ENCODE data around the gene TBC1D32. TPM values are rescaled to one million over a fixed set of nuclear protein-coding genes. Genes with fewer than 3 reads are reported as not detected.
"Not testable (repeated sequence)": the region's sequence is repeated elsewhere in the genome, so short reads cannot be mapped to it uniquely, and the experiment has no call there.

Gene TBC1D32
- polyA plus RNA-seq, 1 of the 3 experiments (the other 2 are of a cell fraction) = 2.3 TPM

DNA sequence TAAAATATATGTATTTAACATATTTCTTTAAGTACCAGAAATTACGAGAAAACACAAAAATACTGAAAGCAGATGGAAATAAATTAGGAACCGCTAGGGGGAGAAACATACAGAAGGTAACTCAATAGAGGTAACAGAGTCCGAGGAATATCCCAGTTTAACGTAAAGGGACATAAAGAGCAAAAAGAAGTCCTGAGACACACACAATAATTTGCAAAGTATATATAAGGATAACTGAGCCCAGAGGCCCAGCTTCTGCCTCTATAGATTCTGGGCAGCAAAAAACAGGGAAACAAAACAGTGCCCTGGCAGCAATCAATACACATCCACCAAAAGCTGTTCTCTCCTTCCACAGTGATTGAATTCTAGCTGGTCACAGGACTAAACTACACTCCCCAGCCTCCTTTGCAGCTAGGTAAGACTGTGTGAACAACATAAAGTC is 15.1 kb downstream of the TBC1D32 start (continued):
- TF ChIP-seq, protein P1, sequence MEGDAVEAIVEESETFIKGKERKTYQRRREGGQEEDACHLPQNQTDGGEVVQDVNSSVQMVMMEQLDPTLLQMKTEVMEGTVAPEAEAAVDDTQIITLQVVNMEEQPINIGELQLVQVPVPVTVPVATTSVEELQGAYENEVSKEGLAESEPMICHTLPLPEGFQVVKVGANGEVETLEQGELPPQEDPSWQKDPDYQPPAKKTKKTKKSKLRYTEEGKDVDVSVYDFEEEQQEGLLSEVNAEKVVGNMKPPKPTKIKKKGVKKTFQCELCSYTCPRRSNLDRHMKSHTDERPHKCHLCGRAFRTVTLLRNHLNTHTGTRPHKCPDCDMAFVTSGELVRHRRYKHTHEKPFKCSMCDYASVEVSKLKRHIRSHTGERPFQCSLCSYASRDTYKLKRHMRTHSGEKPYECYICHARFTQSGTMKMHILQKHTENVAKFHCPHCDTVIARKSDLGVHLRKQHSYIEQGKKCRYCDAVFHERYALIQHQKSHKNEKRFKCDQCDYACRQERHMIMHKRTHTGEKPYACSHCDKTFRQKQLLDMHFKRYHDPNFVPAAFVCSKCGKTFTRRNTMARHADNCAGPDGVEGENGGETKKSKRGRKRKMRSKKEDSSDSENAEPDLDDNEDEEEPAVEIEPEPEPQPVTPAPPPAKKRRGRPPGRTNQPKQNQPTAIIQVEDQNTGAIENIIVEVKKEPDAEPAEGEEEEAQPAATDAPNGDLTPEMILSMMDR (IDR thresholded peaks at IDR 0.05) = no peak

DNA sequence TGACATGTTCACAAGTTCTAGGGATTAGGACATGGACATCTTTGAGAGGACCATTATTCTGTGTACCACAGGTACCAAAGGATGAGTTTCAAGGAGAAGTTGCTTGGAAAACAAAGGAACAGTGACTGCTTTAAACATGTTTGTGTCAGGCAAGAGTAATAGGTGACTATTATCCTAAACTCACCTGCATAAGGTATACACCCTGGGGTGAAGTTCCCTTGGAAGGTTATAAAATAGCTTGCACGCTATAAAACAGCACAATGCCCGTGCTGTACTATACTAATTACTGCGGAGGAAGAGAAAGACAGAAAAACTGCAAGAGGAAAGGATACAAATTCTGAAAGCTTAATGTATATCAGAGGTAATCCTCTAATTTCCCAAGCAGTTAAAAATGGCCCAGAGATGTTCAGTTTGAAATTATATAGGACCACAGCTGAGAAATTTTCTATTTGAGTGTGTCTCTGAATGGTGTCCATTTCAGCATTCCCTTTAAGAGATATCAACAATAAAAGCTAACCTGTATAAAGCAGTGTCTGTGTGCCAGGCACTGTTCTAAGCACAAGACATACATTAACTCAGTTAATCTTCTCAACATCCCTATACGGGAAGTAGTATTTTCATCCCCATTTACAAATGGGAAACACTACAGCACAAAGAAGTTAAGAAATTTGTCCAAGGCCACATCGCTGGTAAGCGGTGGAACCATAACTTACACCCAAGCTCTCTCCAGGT is 19.7 kb downstream of the TBC1D32 start:
- Histone ChIP-seq H3F3A (replicated peaks; ENCODE audit: insufficient read depth) (no peaks in the 10 kb centered on the region), H3K9ac (no peak overlapping the region), H3K27me3 (ENCODE audit: insufficient read depth) (no peaks in the 10 kb centered on the region), H3K9me2 (no peaks in the 10 kb centered on the region), H3K79me2 (ENCODE audit: insufficient read depth) (no peaks in the 10 kb centered on the region), H3K4me3 (ENCODE audit: low read depth in 2 of 2, low read length in 1 of 2) (no peak overlapping the region), H3K4me2 (no peak overlapping the region), H4K20me1 (ENCODE audit: insufficient read depth) (no peaks in the 10 kb centered on the region), H3K27ac (ENCODE audit: low read depth in 2 of 2, low read length in 1 of 2) (no peak overlapping the region), H3K4me1 (ENCODE audit: control insufficient read depth in 1 of 2, insufficient read depth in 2 of 2, low read depth in 1 of 2, low read length in 1 of 2) (no peaks in the 10 kb centered on the region; a peak in 1 of 4 replicates), H3K9me3 (no peaks in the 10 kb centered on the region), H3K36me3 (replicated peaks in 1 of 2; ENCODE audit: control insufficient read depth in 1 of 2, insufficient read depth in 2 of 2, low read length in 1 of 2) (peaks cover 3 to 22% of the 10 kb centered on the region in 2 experiments), H2AFZ (ENCODE audit: low read depth) (no peak overlapping the region)
- 93% methylated on average over 6 of the region's 6 CpGs for WGBS (ENCODE audit: low lambda C conversion rate)
- ChIA-PET CTCF (interaction anchor here (0.8 to 2.0 kb wide), 2 partner anchors 9 to 259 kb away, joined by 6 to 7 read pairs; no protein-coding TSS in a partner anchor), POLR2A (no interaction called here)
- TF ChIP-seq, protein P2, sequence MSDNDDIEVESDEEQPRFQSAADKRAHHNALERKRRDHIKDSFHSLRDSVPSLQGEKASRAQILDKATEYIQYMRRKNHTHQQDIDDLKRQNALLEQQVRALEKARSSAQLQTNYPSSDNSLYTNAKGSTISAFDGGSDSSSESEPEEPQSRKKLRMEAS (IDR thresholded peaks at IDR 0.05; ENCODE audit: low read depth) = no peak
- TF ChIP-seq TCF12 (IDR thresholded peaks at IDR 0.05) = no peak
- TF ChIP-seq RCOR1 (IDR thresholded peaks at IDR 0.05; ENCODE audit: low read length) = no peak
- TF ChIP-seq GABPA (IDR thresholded peaks at IDR 0.05; ENCODE audit: low read depth) = no peak
- no peak for TF ChIP-seq EP300 (IDR thresholded peaks at IDR 0.05; ENCODE audit: borderline replicate concordance in 1 of 2, low read depth in 1 of 2, low read length in 1 of 2)
- TF ChIP-seq MEF2A (IDR thresholded peaks at IDR 0.05; ENCODE audit: borderline replicate concordance, low read depth) = no peak
- no peak for TF ChIP-seq SMC3 (IDR thresholded peaks at IDR 0.05; ENCODE audit: low read depth, low read length)
- no peak for TF ChIP-seq YY1 (IDR thresholded peaks at IDR 0.05; ENCODE audit: low read depth)
- TF ChIP-seq RFX5 (IDR thresholded peaks at IDR 0.05; ENCODE audit: low read length) = no peak
- TF ChIP-seq JUND (IDR thresholded peaks at IDR 0.05) = no peak
- no peak for TF ChIP-seq MXI1 (IDR thresholded peaks at IDR 0.05; ENCODE audit: low read depth, low read length)
- TF ChIP-seq, protein P1 (IDR thresholded peaks at IDR 0.05) = no peak
- TF ChIP-seq RAD21 (IDR thresholded peaks at IDR 0.05; ENCODE audit: low read length) = no peak
- TF ChIP-seq, protein P3, sequence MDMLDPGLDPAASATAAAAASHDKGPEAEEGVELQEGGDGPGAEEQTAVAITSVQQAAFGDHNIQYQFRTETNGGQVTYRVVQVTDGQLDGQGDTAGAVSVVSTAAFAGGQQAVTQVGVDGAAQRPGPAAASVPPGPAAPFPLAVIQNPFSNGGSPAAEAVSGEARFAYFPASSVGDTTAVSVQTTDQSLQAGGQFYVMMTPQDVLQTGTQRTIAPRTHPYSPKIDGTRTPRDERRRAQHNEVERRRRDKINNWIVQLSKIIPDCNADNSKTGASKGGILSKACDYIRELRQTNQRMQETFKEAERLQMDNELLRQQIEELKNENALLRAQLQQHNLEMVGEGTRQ (IDR thresholded peaks at IDR 0.05; ENCODE audit: borderline replicate concordance, low read depth, low read length) = no peak
- DNase-seq = no peak

DNA sequence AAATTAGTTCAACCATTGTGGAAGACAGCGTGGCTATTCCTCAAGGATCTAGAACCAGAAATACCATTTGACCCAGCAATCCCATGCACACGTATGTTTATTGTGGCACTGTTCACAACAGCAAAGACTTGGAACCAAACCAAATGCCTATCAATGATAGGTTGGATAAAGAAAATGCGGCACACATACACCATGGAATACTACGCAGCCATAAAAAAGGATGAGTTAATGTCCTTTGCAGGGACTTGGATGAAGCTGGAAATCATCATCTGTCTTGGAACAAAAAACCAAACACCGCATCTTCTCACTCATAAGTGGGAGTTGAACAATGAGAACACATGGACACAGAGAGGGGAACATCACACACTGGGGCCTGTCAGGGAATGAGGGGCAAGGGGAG is 22.5 kb downstream of the TBC1D32 start:
- H3K27me3 ChIP-seq (ENCODE audit: insufficient read depth); H3K4me2 ChIP-seq; H3F3A ChIP-seq (replicated peaks; ENCODE audit: insufficient read depth); H3K4me3 ChIP-seq (ENCODE audit: low read depth in 2 of 2, low read length in 1 of 2); H3K9ac ChIP-seq; CTCF ChIA-PET; H3K4me1 ChIP-seq (ENCODE audit: control insufficient read depth in 1 of 2, insufficient read depth in 2 of 2, low read depth in 1 of 2, low read length in 1 of 2); H3K79me2 ChIP-seq (ENCODE audit: insufficient read depth); POLR2A ChIA-PET; H4K20me1 ChIP-seq (ENCODE audit: insufficient read depth); H3K9me2 ChIP-seq; H3K36me3 ChIP-seq (replicated peaks in 1 of 2; ENCODE audit: control insufficient read depth in 1 of 2, insufficient read depth in 2 of 2, low read length in 1 of 2); H3K27ac ChIP-seq (ENCODE audit: low read depth in 2 of 2, low read length in 1 of 2); H2AFZ ChIP-seq (ENCODE audit: low read depth); DNase-seq; H3K9me3 ChIP-seq: not testable (repeated sequence)
- whole genome bisulfite sequencing (ENCODE audit: low lambda C conversion rate) = 93% methylated on average over 5 of the region's 5 CpGs
